Body of pancreas (tissue), 4 donors: Measurements from ENCODE around the gene RIN3. TPM values are rescaled to one million over a fixed set of nuclear protein-coding genes. Genes with fewer than 3 reads are reported as not detected.

ENCODE experiments used
- ATAC-seq: fragments of 150-250 bp; one replicate; pipeline ENCODE4 v1.9.1; 2016
- DNase-seq, 4 donors: peaks; one replicate each; pipeline ENCODE4 v3.0.0-alpha.2; 2019
- H3K27ac ChIP-seq, 4 donors: fragments of 200-600 bp; sonication (generic); 1 replicate in 3 of 4; 2 replicates in 1 of 4; pipeline versions ENCODE4 v1.5.1 to v1.6.1; 2016 to 2019; ENCODE audit warnings: mild to moderate bottlenecking in 1 of 4, mixed read lengths in 1 of 4, moderate library complexity in 1 of 4
- H3K27me3 ChIP-seq, 2 donors: fragments of 200-600 bp; sonication (generic); one replicate each; pipeline ENCODE4 v1.6.0; 2016; ENCODE audit warnings: mild to moderate bottlenecking in 1 of 2
- H3K36me3 ChIP-seq, 2 donors: fragments of 200-600 bp; sonication (generic); replicated peaks in 1 of 2; 2 replicates each; pipeline ENCODE4 v1.5.1; 2016; ENCODE audit warnings: low read depth in 2 of 2; ENCODE audit not compliant: insufficient read depth in 1 of 2
- H3K4me1 ChIP-seq: fragments of 200-600 bp; sonication (generic); one replicate; pipeline ENCODE4 v1.6.0; 2016
- H3K4me3 ChIP-seq, 2 donors: fragments of 200-600 bp; sonication (generic); 1 replicate in 1 of 2; 2 replicates in 1 of 2; pipeline ENCODE4 v1.5.1; 2016 to 2019
- H3K9me3 ChIP-seq, 3 donors: fragments of 200-600 bp; sonication (generic); 1 replicate in 2 of 3; 2 replicates in 1 of 3; pipeline ENCODE4 v1.5.1; 2016
- POLR2A ChIP-seq, 3 donors: fragments of 450-650 bp; IDR thresholded peaks; one replicate each; pipeline ENCODE4 v1.6.1; 2016; ENCODE audit warnings: antibody characterized with exemption in 3 of 3, mild to moderate bottlenecking in 2 of 3
- WGBS, 2 donors: methylation state at CpG; one replicate each; pipeline ENCODE4 v1.1.5; 2017; 5-methylcytosine and 5-hydroxymethylcytosine counted together
- intact Hi-C: fragments of 100-400 bp; cut with DNase I; formaldehyde crosslinking; loops from one replicate; pipeline ENCODE4 v1.15.1; 2023
- total RNA-seq, 2 donors: library from RNA; depleted of rRNA; stranded (reverse); fragments of >200 nt; gene quantifications; one replicate each; pipeline ENCODE4 v1.1.0, GENCODE V29; 2016
- TF ChIP-seq, protein P1 (sequence below), 7 experiments: fragments of 450-650 bp in 4 of 7; fragments of 200-600 bp in 3 of 7; sonication (generic) in 3 of 7; IDR thresholded peaks; one replicate each; pipeline ENCODE4 v1.5.1; 2016 to 2019; ENCODE audit warnings: antibody characterized with exemption in 7 of 7

The RIN3 gene
- total RNA-seq, 2 donors from 2014 or later, result 2.6 to 3.3 TPM

DNA sequence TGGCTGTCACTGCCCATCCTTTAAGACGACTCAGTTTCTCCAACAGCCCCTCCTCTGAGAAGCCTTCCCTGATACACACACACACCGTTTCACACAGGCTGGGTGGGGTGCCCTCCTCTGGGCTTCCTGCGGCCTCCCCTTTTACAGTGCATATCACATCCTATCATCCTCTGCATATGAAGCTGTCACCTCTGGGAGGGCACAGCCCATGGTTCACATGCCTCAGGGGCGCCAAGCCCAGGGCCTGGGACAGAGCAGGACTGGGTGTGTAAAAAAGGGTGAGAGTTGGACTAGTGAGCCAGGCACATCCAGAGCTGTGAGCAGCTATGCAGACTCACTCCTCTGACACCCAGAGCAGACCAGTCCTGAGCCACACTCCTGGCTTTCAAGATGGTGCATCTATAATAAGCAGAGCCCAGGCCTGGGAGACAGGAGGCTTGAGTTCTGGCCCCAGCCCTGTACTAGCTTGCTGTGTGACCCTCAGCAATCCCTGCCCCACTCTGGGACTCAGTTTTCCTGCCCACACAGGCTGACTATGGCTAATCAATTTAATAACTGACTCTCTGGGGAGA is 172.3 kb downstream of the RIN3 start:
- DNase-seq (no peak), ATAC-seq (no peak)
- TF ChIP-seq, protein P1, sequence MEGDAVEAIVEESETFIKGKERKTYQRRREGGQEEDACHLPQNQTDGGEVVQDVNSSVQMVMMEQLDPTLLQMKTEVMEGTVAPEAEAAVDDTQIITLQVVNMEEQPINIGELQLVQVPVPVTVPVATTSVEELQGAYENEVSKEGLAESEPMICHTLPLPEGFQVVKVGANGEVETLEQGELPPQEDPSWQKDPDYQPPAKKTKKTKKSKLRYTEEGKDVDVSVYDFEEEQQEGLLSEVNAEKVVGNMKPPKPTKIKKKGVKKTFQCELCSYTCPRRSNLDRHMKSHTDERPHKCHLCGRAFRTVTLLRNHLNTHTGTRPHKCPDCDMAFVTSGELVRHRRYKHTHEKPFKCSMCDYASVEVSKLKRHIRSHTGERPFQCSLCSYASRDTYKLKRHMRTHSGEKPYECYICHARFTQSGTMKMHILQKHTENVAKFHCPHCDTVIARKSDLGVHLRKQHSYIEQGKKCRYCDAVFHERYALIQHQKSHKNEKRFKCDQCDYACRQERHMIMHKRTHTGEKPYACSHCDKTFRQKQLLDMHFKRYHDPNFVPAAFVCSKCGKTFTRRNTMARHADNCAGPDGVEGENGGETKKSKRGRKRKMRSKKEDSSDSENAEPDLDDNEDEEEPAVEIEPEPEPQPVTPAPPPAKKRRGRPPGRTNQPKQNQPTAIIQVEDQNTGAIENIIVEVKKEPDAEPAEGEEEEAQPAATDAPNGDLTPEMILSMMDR (IDR thresholded peaks at IDR 0.05), result no peak
- TF ChIP-seq POLR2A (IDR thresholded peaks at IDR 0.05), result no peak
- H3K27me3 ChIP-seq, result no peaks in the 10 kb centered on the region
- intact Hi-C loops, result no loop called here
- H3K9me3 ChIP-seq, result no peaks in the 10 kb centered on the region
- WGBS, 2 donors, result 90% methylated on average over 4 of the region's 4 CpGs
- H3K27ac ChIP-seq, result no peak overlapping the region
- H3K4me1 ChIP-seq, result peaks cover 43% of the 10 kb centered on the region
- no peak overlapping the region for H3K4me3 ChIP-seq
- H3K36me3 ChIP-seq, result no peaks in the 10 kb centered on the region

DNA sequence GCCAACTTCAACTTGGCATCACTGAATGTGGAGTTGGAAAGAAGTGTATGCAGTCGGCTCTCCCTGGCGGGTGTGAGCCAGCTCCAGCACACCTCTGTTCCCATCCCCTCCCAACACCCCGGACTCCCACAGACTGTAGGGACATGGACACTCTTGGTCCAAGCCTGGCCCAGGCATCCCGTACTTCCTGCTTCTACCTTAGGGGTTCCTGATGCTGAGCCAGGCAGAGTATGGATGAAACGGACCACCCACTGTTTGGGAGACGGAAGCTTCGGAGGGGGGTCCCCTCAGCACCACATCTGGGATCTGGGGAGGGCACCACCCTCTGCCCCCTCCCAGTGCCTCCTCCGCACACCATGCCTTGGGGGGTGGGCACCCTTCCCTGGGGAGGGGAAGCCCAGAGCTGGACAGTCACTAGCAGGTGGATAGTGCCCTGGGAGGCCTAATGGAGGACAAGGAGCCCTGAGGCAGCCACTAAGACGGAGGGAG is 172.9 kb downstream of the RIN3 start:
- H3K27ac ChIP-seq, result no peak overlapping the region
- WGBS, 2 donors, result 39 to 62% methylated on average over 3 to 9 of the region's 9 CpGs
- TF ChIP-seq, protein P1 (IDR thresholded peaks at IDR 0.05), result no peak
- TF ChIP-seq POLR2A (IDR thresholded peaks at IDR 0.05), result no peak
- intact Hi-C loops, result no loop called here
- H3K4me1 ChIP-seq, result peaks cover 43% of the 10 kb centered on the region
- no peaks in the 10 kb centered on the region for H3K27me3 ChIP-seq
- DNase-seq (no peak), ATAC-seq (no peak)
- H3K4me3 ChIP-seq, result no peak overlapping the region
- no peaks in the 10 kb centered on the region for H3K9me3 ChIP-seq
- H3K36me3 ChIP-seq, result no peaks in the 10 kb centered on the region

DNA sequence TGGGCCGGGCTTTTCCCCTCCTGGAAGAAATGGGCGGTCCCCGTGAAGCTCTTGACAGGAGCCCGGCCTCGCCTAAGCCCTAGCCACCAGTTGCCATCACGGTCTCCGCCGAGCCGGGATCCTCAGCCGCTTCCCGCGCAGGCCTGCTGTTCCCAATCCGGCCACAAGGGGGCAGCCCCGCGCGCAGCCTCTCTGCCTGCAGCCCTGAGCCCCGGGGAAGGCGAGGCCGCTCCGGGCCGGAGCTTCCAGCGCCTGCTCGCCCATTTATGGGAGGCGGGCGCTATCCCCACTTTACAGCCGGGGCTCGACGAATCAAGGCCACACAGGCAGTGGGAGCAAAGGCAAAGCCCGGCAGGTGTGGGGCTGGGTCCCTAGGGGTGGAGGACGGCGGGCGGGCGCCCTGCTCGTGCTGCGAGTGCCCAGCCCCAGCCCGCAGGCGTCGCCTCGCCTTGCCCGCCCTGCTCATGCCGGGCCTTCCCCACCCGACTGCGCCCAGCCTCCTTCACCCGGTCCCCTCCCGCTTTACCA is 173.4 kb downstream of the RIN3 start:
- H3K27ac ChIP-seq, result peak overlapping the region in 3 of 4 donors; percentile 53 to 75 (median 74)
- H3K36me3 ChIP-seq, result no peaks in the 10 kb centered on the region
- intact Hi-C loops, result no loop called here

DNA sequence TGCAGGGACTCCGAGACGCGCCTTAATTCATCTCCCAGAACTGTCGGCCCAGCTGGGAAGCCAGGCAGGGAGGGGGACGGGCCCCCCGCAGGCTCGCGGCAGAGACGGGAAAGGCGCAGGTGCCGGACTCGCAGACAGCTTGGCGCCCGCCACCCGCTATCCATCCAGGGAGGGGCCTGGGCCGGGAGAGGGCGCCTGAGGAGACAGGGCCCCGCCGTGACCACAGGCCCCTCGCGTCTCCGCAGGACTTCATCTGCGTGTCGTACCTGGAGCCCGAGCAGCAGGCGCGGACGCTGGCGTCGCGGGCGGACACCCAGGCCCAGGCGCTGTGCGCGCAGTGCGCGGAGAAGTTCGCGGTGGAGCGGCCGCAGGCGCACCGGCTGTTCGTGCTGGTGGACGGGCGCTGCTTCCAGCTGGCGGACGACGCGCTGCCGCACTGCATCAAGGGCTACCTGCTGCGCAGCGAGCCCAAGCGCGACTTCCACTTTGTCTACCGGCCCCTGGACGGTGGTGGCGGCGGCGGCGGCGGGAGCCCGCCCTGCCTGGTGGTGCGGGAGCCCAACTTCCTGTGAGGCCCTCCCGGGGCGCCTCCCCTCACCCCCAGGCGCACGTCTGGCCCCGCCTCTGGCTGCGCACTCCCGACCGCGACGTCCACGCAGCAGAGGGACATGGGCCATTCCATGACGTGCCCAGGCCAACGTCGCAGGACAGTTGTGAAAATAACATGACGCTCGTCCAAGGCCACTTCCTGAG is 174.3 kb downstream of the RIN3 start:
- intact Hi-C loops, result no loop called here
- Histone ChIP-seq H3K27me3 (no peaks in the 10 kb centered on the region), H3K9me3 (no peaks in the 10 kb centered on the region), H3K27ac (peak overlapping the region; percentile 45 to 75 (median 64)), H3K4me1 (peaks cover 52% of the 10 kb centered on the region), H3K4me3 (peak overlapping the region; percentile 4 to 12), H3K36me3 (no peaks in the 10 kb centered on the region)
- ATAC-seq, result peak; percentile 66
- 16 to 27% methylated on average over 14 to 65 of the region's 80 CpGs for WGBS, 2 donors
- peak; percentile 65 to 72 (median 70) for DNase-seq
- TF ChIP-seq, protein P1 (IDR thresholded peaks at IDR 0.05), result peak in 1 of 7 experiments; percentile 5
- peak; percentile 61 to 75 (median 73) for TF ChIP-seq POLR2A (IDR thresholded peaks at IDR 0.05)

More for the DNA sequence above, 173.4 kb downstream of the RIN3 start:
- Histone ChIP-seq H3K27me3 (no peaks in the 10 kb centered on the region), H3K4me3 (peak overlapping the region; percentile 4 to 12), H3K9me3 (no peaks in the 10 kb centered on the region), H3K4me1 (peaks cover 44% of the 10 kb centered on the region)
- TF ChIP-seq, protein P1 (IDR thresholded peaks at IDR 0.05), result peak; percentile 87 to 99 (median 96)
- TF ChIP-seq POLR2A (IDR thresholded peaks at IDR 0.05), result no peak
- 0 to 16% methylated on average over 6 to 37 of the region's 45 CpGs for WGBS, 2 donors
- DNase-seq, result peak; percentile 75 to 85 (median 78)
- ATAC-seq, result peak; percentile 82
